22Rv1 (cell line): ENCODE data around the gene ZNF366.

Source experiments
- ZFX ChIP-seq: fragments of 450-650 bp; IDR thresholded peaks from 2 replicates; pipeline ENCODE4 v1.6.1; 2017; ENCODE audit warnings: antibody characterized with exemption, borderline replicate concordance
- TF ChIP-seq, protein P1 (sequence below): fragments of 450-650 bp; IDR thresholded peaks from 2 replicates; pipeline ENCODE4 v1.5.1; 2017; ENCODE audit warnings: mild to moderate bottlenecking

DNA sequence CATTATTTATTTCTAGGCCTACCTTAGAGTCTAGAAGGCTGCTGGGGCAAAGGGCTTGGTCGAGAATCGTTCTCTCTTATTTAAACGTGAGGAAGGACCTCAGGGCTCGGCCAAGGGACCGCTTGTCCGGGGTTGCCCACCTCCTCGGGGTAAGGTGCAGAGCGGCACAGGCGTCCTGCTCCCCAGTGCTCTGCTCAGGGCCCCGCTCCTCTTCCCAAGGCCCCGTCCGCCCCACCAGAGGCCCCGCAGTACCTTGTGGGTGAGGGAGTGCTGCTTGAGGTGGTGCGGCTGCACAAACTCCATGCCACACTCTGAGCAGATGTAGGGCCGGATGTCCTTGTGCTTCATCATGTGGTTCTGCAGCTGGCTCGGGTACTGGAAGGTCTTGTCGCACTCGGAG lies 47.3 kb downstream of the ZNF366 start:
- TF ChIP-seq, protein P1, sequence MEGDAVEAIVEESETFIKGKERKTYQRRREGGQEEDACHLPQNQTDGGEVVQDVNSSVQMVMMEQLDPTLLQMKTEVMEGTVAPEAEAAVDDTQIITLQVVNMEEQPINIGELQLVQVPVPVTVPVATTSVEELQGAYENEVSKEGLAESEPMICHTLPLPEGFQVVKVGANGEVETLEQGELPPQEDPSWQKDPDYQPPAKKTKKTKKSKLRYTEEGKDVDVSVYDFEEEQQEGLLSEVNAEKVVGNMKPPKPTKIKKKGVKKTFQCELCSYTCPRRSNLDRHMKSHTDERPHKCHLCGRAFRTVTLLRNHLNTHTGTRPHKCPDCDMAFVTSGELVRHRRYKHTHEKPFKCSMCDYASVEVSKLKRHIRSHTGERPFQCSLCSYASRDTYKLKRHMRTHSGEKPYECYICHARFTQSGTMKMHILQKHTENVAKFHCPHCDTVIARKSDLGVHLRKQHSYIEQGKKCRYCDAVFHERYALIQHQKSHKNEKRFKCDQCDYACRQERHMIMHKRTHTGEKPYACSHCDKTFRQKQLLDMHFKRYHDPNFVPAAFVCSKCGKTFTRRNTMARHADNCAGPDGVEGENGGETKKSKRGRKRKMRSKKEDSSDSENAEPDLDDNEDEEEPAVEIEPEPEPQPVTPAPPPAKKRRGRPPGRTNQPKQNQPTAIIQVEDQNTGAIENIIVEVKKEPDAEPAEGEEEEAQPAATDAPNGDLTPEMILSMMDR = no peak
- TF ChIP-seq ZFX = no peak
